Cardiac fibroblast (primary cell): Measurements from ENCODE around the gene PARP3.

Experiments
- DNase-seq, 2 donors: peaks; one replicate each; pipeline versions ENCODE4 v3.0.0 to v3.0.0-alpha.2; 2010; ENCODE audit warnings: low read depth in 2 of 2
- H3K4me3 ChIP-seq, 2 donors: replicated peaks in 1 of 2; 1 replicate in 1 of 2; 2 replicates in 1 of 2; pipeline ENCODE4 v1.5.1; 2011; ENCODE audit warnings: low read depth in 2 of 2, low read length in 2 of 2, mild to moderate bottlenecking in 2 of 2, moderate library complexity in 1 of 2
- TF ChIP-seq, protein P1 (sequence below): IDR thresholded peaks from one replicate; pipeline ENCODE4 v1.5.1; 2011; ENCODE audit warnings: low read depth, mild to moderate bottlenecking, low read length, inconsistent platforms

PARP3 gene

DNA sequence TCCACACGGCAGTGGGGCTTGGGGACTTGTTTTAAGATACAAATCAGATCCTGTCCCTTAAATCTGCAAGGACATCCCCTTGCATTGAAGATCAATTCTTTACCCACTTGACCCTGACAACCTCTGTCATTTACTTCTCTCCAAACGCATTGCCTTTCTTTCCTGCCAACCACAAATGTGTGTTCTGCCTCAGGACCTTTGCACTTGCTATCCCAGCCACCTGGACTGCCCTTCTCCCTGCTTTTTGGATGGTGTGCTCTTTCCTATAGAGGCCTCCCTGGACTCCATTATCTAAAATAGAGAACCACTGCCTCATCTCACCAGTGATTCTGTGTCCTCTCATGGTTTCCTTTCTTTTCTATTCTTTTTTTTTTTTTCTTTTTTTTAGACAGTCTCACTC is 55.0 kb downstream of the PARP3 start:
- no peak overlapping the region for H3K4me3 ChIP-seq
- TF ChIP-seq, protein P1, sequence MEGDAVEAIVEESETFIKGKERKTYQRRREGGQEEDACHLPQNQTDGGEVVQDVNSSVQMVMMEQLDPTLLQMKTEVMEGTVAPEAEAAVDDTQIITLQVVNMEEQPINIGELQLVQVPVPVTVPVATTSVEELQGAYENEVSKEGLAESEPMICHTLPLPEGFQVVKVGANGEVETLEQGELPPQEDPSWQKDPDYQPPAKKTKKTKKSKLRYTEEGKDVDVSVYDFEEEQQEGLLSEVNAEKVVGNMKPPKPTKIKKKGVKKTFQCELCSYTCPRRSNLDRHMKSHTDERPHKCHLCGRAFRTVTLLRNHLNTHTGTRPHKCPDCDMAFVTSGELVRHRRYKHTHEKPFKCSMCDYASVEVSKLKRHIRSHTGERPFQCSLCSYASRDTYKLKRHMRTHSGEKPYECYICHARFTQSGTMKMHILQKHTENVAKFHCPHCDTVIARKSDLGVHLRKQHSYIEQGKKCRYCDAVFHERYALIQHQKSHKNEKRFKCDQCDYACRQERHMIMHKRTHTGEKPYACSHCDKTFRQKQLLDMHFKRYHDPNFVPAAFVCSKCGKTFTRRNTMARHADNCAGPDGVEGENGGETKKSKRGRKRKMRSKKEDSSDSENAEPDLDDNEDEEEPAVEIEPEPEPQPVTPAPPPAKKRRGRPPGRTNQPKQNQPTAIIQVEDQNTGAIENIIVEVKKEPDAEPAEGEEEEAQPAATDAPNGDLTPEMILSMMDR, result no peak
- DNase-seq, result no peak

DNA sequence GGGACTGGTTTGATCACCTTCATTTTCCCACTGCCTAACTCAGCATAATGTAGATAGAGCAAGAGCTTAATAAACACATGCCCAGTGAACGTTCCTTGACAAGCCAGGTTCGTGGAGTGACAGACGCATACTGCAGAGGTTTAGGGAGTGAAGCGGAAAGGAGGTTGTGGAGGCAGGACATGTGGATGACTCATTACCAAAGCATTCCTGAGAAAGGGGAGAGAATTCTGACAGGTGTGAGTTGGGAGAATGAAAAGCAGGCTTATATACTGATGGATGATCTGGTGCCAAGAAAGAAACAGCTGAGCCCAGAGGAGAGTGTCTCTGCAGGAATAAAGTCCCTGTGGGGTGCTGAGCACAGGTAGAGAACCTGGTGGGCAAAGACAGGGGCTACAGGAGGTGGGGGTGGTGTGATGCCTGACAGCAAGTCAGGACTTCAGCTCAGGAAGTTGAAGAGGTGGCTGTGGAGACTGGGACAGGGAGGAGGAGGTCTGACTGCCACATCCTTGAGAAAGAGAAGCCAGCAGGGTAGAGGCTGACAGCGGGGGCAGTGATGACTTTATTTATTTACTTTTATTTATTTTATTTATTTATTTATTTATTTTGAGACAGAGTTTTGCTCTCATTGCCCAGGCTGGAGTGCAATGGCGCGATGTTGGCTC is 55.9 kb downstream of the PARP3 start:
- TF ChIP-seq, protein P1, result no peak
- H3K4me3 ChIP-seq, result no peak overlapping the region
- DNase-seq, result no peak
